NCI-H2196 treated with DMSO at 0.1 percent for 48 hours (cell line): ENCODE data around the gene C12orf54.
"Not testable (repeated sequence)": the region's sequence is repeated elsewhere in the genome, so short reads cannot be mapped to it uniquely, and the experiment has no call there.

Experiments used
- DNase-seq: peaks from one replicate; lab custom pipeline; 2025; ENCODE audit not compliant: unreplicated experiment; lab: John Stamatoyannopoulos, UW

C12orf54 gene

GRCh38 chr12:48508987-48509386, 26.7 kb downstream of the C12orf54 start:
- DNase-seq: no peak

- no peak for DNase-seq
Measured at GRCh38 chr12:48510111-48510510, 27.8 kb downstream of the C12orf54 start.

GRCh38 chr12:48512855-48513254, 30.6 kb downstream of the C12orf54 start:
- no peak for DNase-seq

- no peak for DNase-seq
Measured at GRCh38 chr12:48514728-48515127, 32.4 kb downstream of the C12orf54 start.

GRCh38 chr12:48520381-48520780, 38.1 kb downstream of the C12orf54 start:
- DNase-seq: not testable (repeated sequence)

DNA sequence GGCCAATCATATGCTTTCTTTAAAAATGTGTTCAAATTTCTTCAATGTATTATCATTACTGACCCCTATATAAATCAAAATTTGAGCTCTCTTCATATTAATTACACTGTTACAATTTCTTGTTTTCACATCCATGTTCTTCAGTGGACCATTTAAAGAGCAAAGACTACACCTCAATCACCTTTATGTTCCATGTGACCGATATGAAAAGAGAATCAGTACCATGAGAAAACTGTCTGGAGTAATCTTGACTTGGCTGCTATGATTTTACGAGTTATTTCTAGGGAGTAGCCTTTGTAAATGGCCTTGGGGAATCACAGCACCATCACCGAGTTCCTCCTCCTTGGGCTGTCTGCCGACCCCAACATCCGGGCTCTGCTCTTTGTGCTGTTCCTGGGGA, 43.0 kb downstream of the C12orf54 start, which contains the start of gene OR8S1:
TSS of gene OR8S1 (plus strand) at position 301 of the 400 bp plus-strand sequence. CDS start at position 301, 0 bp downstream.
- DNase-seq: no peak

GRCh38 chr12:48527891-48528670, 45.8 kb downstream of the C12orf54 start:
- DNase-seq: no peak

- no peak for DNase-seq
Measured at GRCh38 chr12:48532601-48533000, 50.3 kb downstream of the C12orf54 start.

- no peak for DNase-seq
Measured at GRCh38 chr12:48536602-48537001, 54.3 kb downstream of the C12orf54 start.

GRCh38 chr12:48542300-48542928, 60.1 kb downstream of the C12orf54 start:
- DNase-seq: no peak

DNA sequence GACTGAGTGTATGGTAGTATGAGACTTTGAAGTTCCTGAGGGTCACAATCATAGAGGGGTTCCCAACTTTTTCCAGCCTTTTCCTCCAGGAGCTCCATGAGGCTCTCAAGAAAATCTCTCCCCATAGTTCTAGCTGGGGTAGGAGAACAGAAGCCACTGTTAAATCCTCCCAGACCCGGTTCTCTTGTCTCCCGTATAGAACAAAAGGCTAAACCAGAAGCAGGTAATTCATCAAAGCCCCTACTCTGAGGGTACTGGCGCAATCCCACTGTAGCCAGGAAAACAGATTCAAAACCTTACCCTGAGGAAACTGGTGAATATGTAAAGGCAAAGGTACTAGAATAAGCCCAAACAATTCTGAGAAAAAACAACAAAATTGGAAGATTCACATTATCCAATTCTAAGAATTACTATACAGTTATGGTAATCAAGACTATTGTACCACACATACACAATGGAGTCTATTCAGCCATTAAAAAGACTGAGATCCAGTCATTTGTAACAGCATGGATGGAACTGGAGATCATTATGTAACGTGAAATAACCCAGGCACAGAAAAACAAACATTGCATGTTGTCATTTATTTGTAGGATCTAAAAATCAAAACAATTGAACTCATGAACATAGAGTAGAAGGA, 63.7 kb downstream of the C12orf54 start:
- no peak for DNase-seq
